ENCODE results near the gene TBCCD1. TPM values are rescaled to one million over a fixed set of nuclear protein-coding genes. Genes with fewer than 3 reads are reported as not detected.

TBCCD1 gene
- total RNA-seq, 1 donor, result 15.6 TPM

- Histone ChIP-seq H3K4me2 (ENCODE audit: insufficient read depth, low read length) (peak overlapping the region; percentile 99), H3K9me3 (ENCODE audit: low read depth, low read length) (no peaks in the 10 kb centered on the region), H3K27ac (ENCODE audit: low read depth, low read length) (peak overlapping the region; percentile 76), H4K20me1 (ENCODE audit: insufficient read depth, low read length) (peaks cover 12% of the 10 kb centered on the region), H3K4me1 (ENCODE audit: insufficient read depth, low read length) (peaks cover 22% of the 10 kb centered on the region), H3K79me2 (ENCODE audit: insufficient read depth, low read length) (peaks cover 56% of the 10 kb centered on the region), H3K4me3 (ENCODE audit: insufficient read depth, low read length) (peak overlapping the region; percentile 89), H3K36me3 (ENCODE audit: insufficient read depth, low read length) (peaks cover 8% of the 10 kb centered on the region), H3K27me3 (ENCODE audit: insufficient read depth, low read length) (no peaks in the 10 kb centered on the region), H2AFZ (ENCODE audit: low read length) (peak overlapping the region; percentile 96)
- DNase-seq (ENCODE audit: insufficient read length, low spot score, missing footprints), result peak; percentile 68
- TF ChIP-seq CTCF (IDR thresholded peaks at IDR 0.05; ENCODE audit: extremely low read depth, low read depth, low read length), result no peak
Measured at GRCh38 chr3:186566772-186567071, 417 bp downstream of the TBCCD1 start.

- Histone ChIP-seq H3K27ac (ENCODE audit: low read depth, low read length) (no peak overlapping the region), H2AFZ (ENCODE audit: low read length) (no peak overlapping the region), H3K9me3 (ENCODE audit: low read depth, low read length) (no peaks in the 10 kb centered on the region), H3K4me3 (ENCODE audit: insufficient read depth, low read length) (no peak overlapping the region), H3K4me1 (ENCODE audit: insufficient read depth, low read length) (peaks cover 12% of the 10 kb centered on the region), H3K27me3 (ENCODE audit: insufficient read depth, low read length) (no peaks in the 10 kb centered on the region), H3K4me2 (ENCODE audit: insufficient read depth, low read length) (no peak overlapping the region), H4K20me1 (ENCODE audit: insufficient read depth, low read length) (peaks cover 14% of the 10 kb centered on the region), H3K36me3 (ENCODE audit: insufficient read depth, low read length) (peaks cover 8% of the 10 kb centered on the region), H3K79me2 (ENCODE audit: insufficient read depth, low read length) (peaks cover 56% of the 10 kb centered on the region)
- DNase-seq (ENCODE audit: insufficient read length, low spot score, missing footprints), result no peak
- TF ChIP-seq CTCF (IDR thresholded peaks at IDR 0.05; ENCODE audit: extremely low read depth, low read depth, low read length), result no peak
Measured at GRCh38 chr3:186564586-186564985, 2.6 kb downstream of the TBCCD1 start.

GRCh38 chr3:186552408-186553031, 14.6 kb downstream of the TBCCD1 start:
- H3K9me3 ChIP-seq (ENCODE audit: low read depth, low read length), result no peaks in the 10 kb centered on the region
- TF ChIP-seq CTCF (IDR thresholded peaks at IDR 0.05; ENCODE audit: extremely low read depth, low read depth, low read length), result no peak
- no peaks in the 10 kb centered on the region for H4K20me1 ChIP-seq (ENCODE audit: insufficient read depth, low read length)
- no peak overlapping the region for H3K27ac ChIP-seq (ENCODE audit: low read depth, low read length)
- H3K4me2 ChIP-seq (ENCODE audit: insufficient read depth, low read length), result no peak overlapping the region
- H3K4me3 ChIP-seq (ENCODE audit: insufficient read depth, low read length), result no peak overlapping the region
- H3K36me3 ChIP-seq (ENCODE audit: insufficient read depth, low read length), result peaks cover 45% of the 10 kb centered on the region
- no peak for DNase-seq (ENCODE audit: insufficient read length, low spot score, missing footprints)
- H3K79me2 ChIP-seq (ENCODE audit: insufficient read depth, low read length), result no peaks in the 10 kb centered on the region
- no peaks in the 10 kb centered on the region for H3K27me3 ChIP-seq (ENCODE audit: insufficient read depth, low read length)
- no peak overlapping the region for H2AFZ ChIP-seq (ENCODE audit: low read length)
- H3K4me1 ChIP-seq (ENCODE audit: insufficient read depth, low read length), result no peaks in the 10 kb centered on the region

GRCh38 chr3:186551387-186551786, 15.8 kb downstream of the TBCCD1 start:
- no peaks in the 10 kb centered on the region for H3K27me3 ChIP-seq (ENCODE audit: insufficient read depth, low read length)
- H2AFZ ChIP-seq (ENCODE audit: low read length), result no peak overlapping the region
- TF ChIP-seq CTCF (IDR thresholded peaks at IDR 0.05; ENCODE audit: extremely low read depth, low read depth, low read length), result no peak
- no peak overlapping the region for H3K4me3 ChIP-seq (ENCODE audit: insufficient read depth, low read length)
- no peak overlapping the region for H3K27ac ChIP-seq (ENCODE audit: low read depth, low read length)
- H3K36me3 ChIP-seq (ENCODE audit: insufficient read depth, low read length), result peaks cover 42% of the 10 kb centered on the region
- DNase-seq (ENCODE audit: insufficient read length, low spot score, missing footprints), result no peak
- H3K79me2 ChIP-seq (ENCODE audit: insufficient read depth, low read length), result no peaks in the 10 kb centered on the region
- H4K20me1 ChIP-seq (ENCODE audit: insufficient read depth, low read length), result no peaks in the 10 kb centered on the region
- no peaks in the 10 kb centered on the region for H3K4me1 ChIP-seq (ENCODE audit: insufficient read depth, low read length)
- no peak overlapping the region for H3K4me2 ChIP-seq (ENCODE audit: insufficient read depth, low read length)
- H3K9me3 ChIP-seq (ENCODE audit: low read depth, low read length), result no peaks in the 10 kb centered on the region
